Activated T-cell treated with anti-CD3 and anti-CD28 coated beads, Interleukin-2, amount 50 U/mL, for 4 hours (primary cell): ENCODE measurements around the gene VEGFD. TPM values are rescaled to one million over a fixed set of nuclear protein-coding genes. Genes with fewer than 3 reads are reported as not detected.

ENCODE experiments used
- ATAC-seq, 2 donors: fragments of 200-7000 bp; cut with Tn5 transposase; one replicate each; pipeline ENCODE4 v1.10.0; 2021
- DNase-seq: peaks from one replicate; pipeline ENCODE4 v3.0.0-alpha.2; 2020
- H3K27me3 Mint-ChIP-seq: one replicate; pipeline ENCODE4 v1.8.0; 2021; ENCODE audit warnings: low read depth, mixed read lengths
- H3K36me3 Mint-ChIP-seq: one replicate; pipeline ENCODE4 v1.8.0; 2022; ENCODE audit warnings: mixed read lengths; ENCODE audit not compliant: insufficient read depth
- H3K4me1 Mint-ChIP-seq: one replicate; pipeline ENCODE4 v1.8.0; 2021; ENCODE audit warnings: low read depth, mixed read lengths
- H3K4me3 Mint-ChIP-seq: one replicate; pipeline ENCODE4 v1.8.0; 2021; ENCODE audit warnings: mild to moderate bottlenecking, moderate library complexity, mixed read lengths
- H3K9me3 Mint-ChIP-seq: one replicate; pipeline ENCODE4 v1.8.0; 2021; ENCODE audit warnings: mixed read lengths
- total RNA-seq, 3 donors: library from RNA; stranded (reverse); gene quantifications; one replicate each; pipeline ENCODE4 v1.2.1, GENCODE V29; 2021

VEGFD gene
- total RNA-seq, 3 donors from 2014 or later: not detected

GRCh38 chrX:15340867-15341266 is 43.3 kb downstream of the VEGFD start:
- Mint-ChIP-seq H3K4me1 (peaks cover 5% of the 10 kb centered on the region), H3K4me3 (no peak overlapping the region), H3K9me3 (no peaks in the 10 kb centered on the region), H3K27me3 (peaks cover 22% of the 10 kb centered on the region), H3K36me3 (no peaks in the 10 kb centered on the region)
- ATAC-seq: no peak
- DNase-seq: no peak

GRCh38 chrX:15336023-15336413 is 48.2 kb downstream of the VEGFD start:
- Mint-ChIP-seq H3K36me3 (peaks cover 4% of the 10 kb centered on the region), H3K4me3 (peak overlapping the region; percentile 92), H3K4me1 (peaks cover 15% of the 10 kb centered on the region), H3K9me3 (no peaks in the 10 kb centered on the region), H3K27me3 (peaks cover 15% of the 10 kb centered on the region)
- DNase-seq (peak; percentile 19), ATAC-seq (peak; percentile 16 to 26)

GRCh38 chrX:15335135-15336022 is 48.8 kb downstream of the VEGFD start, which contains the start of gene PIGA:
Gene PIGA (minus strand): TSS chrX:15335523. CDS start chrX:15331930, 3,593 bp downstream.
- Mint-ChIP-seq H3K9me3 (no peaks in the 10 kb centered on the region), H3K4me3 (peak within 1 kb of the TSS; percentile 92), H3K4me1 (peaks cover 15% of the 10 kb centered on the region), H3K36me3 (peaks cover 4% of the 10 kb centered on the region), H3K27me3 (peaks cover 8% of the 10 kb centered on the region)
- DNase-seq (peak; percentile 83), ATAC-seq (peak; percentile 95 to 98)

GRCh38 chrX:15334561-15334960 is 49.7 kb downstream of the VEGFD start:
- Mint-ChIP-seq H3K36me3 (peaks cover 4% of the 10 kb centered on the region), H3K9me3 (no peaks in the 10 kb centered on the region), H3K27me3 (peaks cover 8% of the 10 kb centered on the region), H3K4me3 (peak overlapping the region; percentile 92), H3K4me1 (peaks cover 15% of the 10 kb centered on the region)
- no peak for DNase-seq
- no peak for ATAC-seq

- H3K27me3 Mint-ChIP-seq: no peaks in the 10 kb centered on the region
- no peak overlapping the region for H3K4me3 Mint-ChIP-seq
- peaks cover 4% of the 10 kb centered on the region for H3K4me1 Mint-ChIP-seq
- H3K9me3 Mint-ChIP-seq: no peaks in the 10 kb centered on the region
- DNase-seq (no peak), ATAC-seq (no peak)
- peaks cover 9% of the 10 kb centered on the region for H3K36me3 Mint-ChIP-seq
These were observed 55.4 kb downstream of the VEGFD start for GRCh38 chrX:15328821-15329220.

GRCh38 chrX:15328131-15328530 is 56.1 kb downstream of the VEGFD start:
- no peaks in the 10 kb centered on the region for H3K27me3 Mint-ChIP-seq
- DNase-seq: no peak
- no peak overlapping the region for H3K4me3 Mint-ChIP-seq
- no peaks in the 10 kb centered on the region for H3K9me3 Mint-ChIP-seq
- H3K36me3 Mint-ChIP-seq: peaks cover 14% of the 10 kb centered on the region
- ATAC-seq: no peak
- peaks cover 4% of the 10 kb centered on the region for H3K4me1 Mint-ChIP-seq

GRCh38 chrX:15322472-15322871 is 61.7 kb downstream of the VEGFD start:
- Mint-ChIP-seq H3K4me1 (no peaks in the 10 kb centered on the region), H3K4me3 (no peak overlapping the region), H3K36me3 (peaks cover 24% of the 10 kb centered on the region), H3K27me3 (no peaks in the 10 kb centered on the region), H3K9me3 (no peaks in the 10 kb centered on the region)
- no peak for DNase-seq
- no peak for ATAC-seq

GRCh38 chrX:15322072-15322471 is 62.1 kb downstream of the VEGFD start:
- no peaks in the 10 kb centered on the region for H3K27me3 Mint-ChIP-seq
- H3K9me3 Mint-ChIP-seq: no peaks in the 10 kb centered on the region
- no peak for ATAC-seq
- H3K4me3 Mint-ChIP-seq: no peak overlapping the region
- DNase-seq: no peak
- H3K36me3 Mint-ChIP-seq: peaks cover 24% of the 10 kb centered on the region
- no peaks in the 10 kb centered on the region for H3K4me1 Mint-ChIP-seq

GRCh38 chrX:15321447-15321846 is 62.8 kb downstream of the VEGFD start:
- H3K27me3 Mint-ChIP-seq: no peaks in the 10 kb centered on the region
- DNase-seq: no peak
- no peaks in the 10 kb centered on the region for H3K9me3 Mint-ChIP-seq
- H3K36me3 Mint-ChIP-seq: peaks cover 24% of the 10 kb centered on the region
- no peaks in the 10 kb centered on the region for H3K4me1 Mint-ChIP-seq
- ATAC-seq: no peak
- no peak overlapping the region for H3K4me3 Mint-ChIP-seq

- no peaks in the 10 kb centered on the region for H3K9me3 Mint-ChIP-seq
- DNase-seq (no peak), ATAC-seq (no peak)
- no peak overlapping the region for H3K4me3 Mint-ChIP-seq
- peaks cover 24% of the 10 kb centered on the region for H3K36me3 Mint-ChIP-seq
- H3K27me3 Mint-ChIP-seq: no peaks in the 10 kb centered on the region
- H3K4me1 Mint-ChIP-seq: no peaks in the 10 kb centered on the region
These were observed 63.9 kb downstream of the VEGFD start for GRCh38 chrX:15320297-15320696.

GRCh38 chrX:15319075-15319474 is 65.1 kb downstream of the VEGFD start:
- no peak for ATAC-seq
- H3K4me3 Mint-ChIP-seq: no peak overlapping the region
- peaks cover 24% of the 10 kb centered on the region for H3K36me3 Mint-ChIP-seq
- no peaks in the 10 kb centered on the region for H3K9me3 Mint-ChIP-seq
- no peaks in the 10 kb centered on the region for H3K4me1 Mint-ChIP-seq
- DNase-seq: no peak
- H3K27me3 Mint-ChIP-seq: no peaks in the 10 kb centered on the region

- DNase-seq (no peak), ATAC-seq (no peak)
- Mint-ChIP-seq H3K36me3 (peaks cover 7% of the 10 kb centered on the region), H3K27me3 (no peaks in the 10 kb centered on the region), H3K9me3 (no peaks in the 10 kb centered on the region), H3K4me1 (no peaks in the 10 kb centered on the region), H3K4me3 (no peak within 1 kb of the TSS)
These were observed 68.7 kb downstream of the VEGFD start, which contains the start of gene ASB11 for GRCh38 chrX:15315509-15315908. Gene ASB11 (minus strand): TSS chrX:15315640. CDS start chrX:15315605, 35 bp downstream.

GRCh38 chrX:15314472-15314871 is 69.7 kb downstream of the VEGFD start:
- Mint-ChIP-seq H3K4me1 (no peaks in the 10 kb centered on the region), H3K4me3 (no peak overlapping the region), H3K9me3 (no peaks in the 10 kb centered on the region), H3K36me3 (peaks cover 3% of the 10 kb centered on the region), H3K27me3 (no peaks in the 10 kb centered on the region)
- ATAC-seq (no peak), DNase-seq (no peak)

- no peaks in the 10 kb centered on the region for H3K4me1 Mint-ChIP-seq
- H3K27me3 Mint-ChIP-seq: no peaks in the 10 kb centered on the region
- ATAC-seq: no peak
- DNase-seq: no peak
- no peaks in the 10 kb centered on the region for H3K9me3 Mint-ChIP-seq
- no peaks in the 10 kb centered on the region for H3K36me3 Mint-ChIP-seq
- no peak overlapping the region for H3K4me3 Mint-ChIP-seq
These were observed 73.1 kb downstream of the VEGFD start for GRCh38 chrX:15311119-15311518.

GRCh38 chrX:15310117-15310516 is 74.1 kb downstream of the VEGFD start:
- DNase-seq: no peak
- Mint-ChIP-seq H3K4me3 (no peak overlapping the region), H3K36me3 (no peaks in the 10 kb centered on the region), H3K27me3 (no peaks in the 10 kb centered on the region), H3K9me3 (no peaks in the 10 kb centered on the region), H3K4me1 (no peaks in the 10 kb centered on the region)
- no peak for ATAC-seq
